GM12872 (cell line): ENCODE data around the gene REV3L.

Source experiments
- TF ChIP-seq, protein P1 (sequence below): IDR thresholded peaks from 3 replicates; pipeline ENCODE4 v1.5.1; 2011; ENCODE audit warnings: low read depth, mild to moderate bottlenecking, low read length, moderate library complexity; ENCODE audit not compliant: insufficient read depth

REV3L gene

DNA sequence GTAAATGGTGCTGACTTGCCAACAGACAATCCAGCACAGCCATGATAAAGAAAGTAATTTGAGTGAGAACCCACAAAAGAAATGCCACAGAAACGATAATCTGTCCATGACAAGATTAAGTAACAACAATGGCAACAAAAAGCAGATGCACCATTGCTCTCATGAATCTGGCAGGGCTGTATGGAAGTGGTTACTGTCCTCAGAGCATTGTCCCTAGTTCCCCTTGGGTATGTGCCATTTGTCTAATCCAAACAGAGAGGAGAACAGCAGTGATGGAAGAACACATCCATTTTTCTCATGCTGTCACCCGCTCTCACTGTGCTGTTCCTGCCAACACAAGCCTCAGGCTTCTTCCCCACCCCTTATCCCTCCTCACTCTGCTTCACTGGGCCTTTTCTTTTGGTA lies 65.8 kb downstream of the REV3L start:
- TF ChIP-seq, protein P1, sequence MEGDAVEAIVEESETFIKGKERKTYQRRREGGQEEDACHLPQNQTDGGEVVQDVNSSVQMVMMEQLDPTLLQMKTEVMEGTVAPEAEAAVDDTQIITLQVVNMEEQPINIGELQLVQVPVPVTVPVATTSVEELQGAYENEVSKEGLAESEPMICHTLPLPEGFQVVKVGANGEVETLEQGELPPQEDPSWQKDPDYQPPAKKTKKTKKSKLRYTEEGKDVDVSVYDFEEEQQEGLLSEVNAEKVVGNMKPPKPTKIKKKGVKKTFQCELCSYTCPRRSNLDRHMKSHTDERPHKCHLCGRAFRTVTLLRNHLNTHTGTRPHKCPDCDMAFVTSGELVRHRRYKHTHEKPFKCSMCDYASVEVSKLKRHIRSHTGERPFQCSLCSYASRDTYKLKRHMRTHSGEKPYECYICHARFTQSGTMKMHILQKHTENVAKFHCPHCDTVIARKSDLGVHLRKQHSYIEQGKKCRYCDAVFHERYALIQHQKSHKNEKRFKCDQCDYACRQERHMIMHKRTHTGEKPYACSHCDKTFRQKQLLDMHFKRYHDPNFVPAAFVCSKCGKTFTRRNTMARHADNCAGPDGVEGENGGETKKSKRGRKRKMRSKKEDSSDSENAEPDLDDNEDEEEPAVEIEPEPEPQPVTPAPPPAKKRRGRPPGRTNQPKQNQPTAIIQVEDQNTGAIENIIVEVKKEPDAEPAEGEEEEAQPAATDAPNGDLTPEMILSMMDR: no peak

DNA sequence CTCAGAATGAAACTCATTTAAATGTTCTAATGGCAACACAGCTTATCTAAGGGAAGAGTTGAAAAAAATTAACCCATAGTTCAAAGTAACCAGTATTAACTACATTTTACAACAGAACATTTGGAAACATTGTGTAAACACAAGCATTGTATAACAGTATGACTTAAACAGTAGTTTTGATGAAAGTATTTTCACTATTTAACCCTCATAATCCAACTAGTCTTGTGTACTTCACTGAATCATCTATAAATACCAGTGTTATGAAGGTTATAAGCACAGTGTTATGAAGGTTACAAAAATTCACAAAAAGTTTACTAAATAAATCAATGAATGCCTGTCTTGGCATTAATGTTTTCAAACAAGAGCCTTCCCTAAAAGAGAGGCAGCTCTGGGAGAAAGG lies 66.5 kb downstream of the REV3L start:
- TF ChIP-seq, protein P1: no peak

DNA sequence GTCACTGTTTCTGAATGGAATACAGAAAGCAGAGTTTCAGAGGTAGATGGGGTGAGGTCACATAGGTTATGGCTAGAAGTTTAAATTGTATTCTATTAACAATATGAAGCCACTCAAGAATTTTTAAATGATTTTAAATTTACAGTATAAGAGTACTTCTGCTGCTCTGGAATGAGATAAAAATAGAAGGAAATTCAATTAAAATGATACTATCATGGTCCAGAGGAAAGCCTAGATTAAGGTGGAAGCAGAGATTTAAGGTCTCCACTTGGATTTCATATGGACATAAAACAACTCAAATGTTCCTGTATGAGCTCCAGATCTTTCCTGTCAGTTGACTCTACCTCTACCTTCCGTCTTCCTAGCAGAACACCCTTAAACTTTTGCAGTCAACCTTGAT lies 68.6 kb downstream of the REV3L start:
- TF ChIP-seq, protein P1: no peak

DNA sequence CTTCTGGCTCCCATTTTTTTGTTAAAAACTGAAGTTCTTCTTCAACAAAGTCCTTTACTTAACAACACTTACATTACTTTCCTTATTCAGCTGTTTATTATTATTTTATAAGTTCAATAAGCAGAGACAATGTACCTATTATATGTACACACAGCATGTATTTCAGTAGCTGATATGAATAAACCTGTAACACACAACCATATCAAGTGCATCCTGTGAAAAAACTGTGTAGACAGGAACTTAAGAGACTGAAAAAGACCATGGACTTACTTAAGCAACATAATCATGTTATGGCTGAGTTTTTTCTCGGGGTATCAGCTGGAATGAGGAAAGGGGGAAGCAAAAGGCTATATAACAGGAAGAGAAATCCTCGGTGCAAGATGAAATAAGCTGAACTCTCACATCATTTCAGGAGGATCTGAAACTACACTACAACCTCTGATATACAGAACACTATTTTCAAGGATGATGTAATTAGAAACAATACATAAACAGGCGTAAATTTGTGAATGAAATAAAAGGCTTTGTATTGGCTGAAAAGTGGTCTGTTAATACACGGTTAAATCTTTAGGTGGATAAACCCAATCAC lies 70.9 kb downstream of the REV3L start:
- TF ChIP-seq, protein P1: no peak

DNA sequence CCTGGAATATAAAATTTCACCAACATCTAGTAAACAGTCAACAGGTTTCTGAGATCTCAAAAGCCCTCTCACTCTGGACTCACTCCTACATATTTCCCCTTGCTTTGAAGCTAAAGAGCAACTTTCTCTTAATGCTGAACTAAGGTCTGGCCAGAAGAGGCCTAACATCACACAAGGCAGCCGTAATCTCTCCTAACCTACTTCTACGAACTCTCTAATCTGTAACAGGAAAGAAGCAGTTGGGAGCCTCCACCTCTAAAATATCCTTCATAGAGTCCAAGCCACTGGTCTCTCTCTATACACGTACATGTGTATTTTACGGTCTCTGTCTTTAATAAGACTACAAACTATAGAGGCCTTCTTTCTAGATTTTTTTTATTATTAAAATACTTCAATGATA lies 72.0 kb downstream of the REV3L start:
- TF ChIP-seq, protein P1: no peak

DNA sequence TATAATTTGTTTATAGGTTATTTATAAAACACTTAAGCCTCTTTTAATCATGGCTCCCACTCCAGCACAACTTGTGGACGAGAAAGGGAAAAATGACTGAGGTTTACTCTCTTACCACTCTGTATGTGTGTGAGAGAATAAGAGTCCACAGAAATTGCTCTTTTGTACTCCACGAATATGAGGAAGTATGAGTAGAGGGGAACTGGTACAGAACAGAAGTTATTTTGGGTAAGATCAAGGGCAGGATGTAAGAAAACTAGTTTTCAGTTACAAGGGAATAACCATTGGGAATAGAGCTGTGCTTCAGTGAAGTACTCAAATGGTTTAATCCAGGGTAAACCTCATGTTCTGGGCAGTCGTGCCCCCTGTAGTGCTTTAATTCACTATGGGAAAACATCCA lies 72.6 kb downstream of the REV3L start:
- TF ChIP-seq, protein P1: no peak

DNA sequence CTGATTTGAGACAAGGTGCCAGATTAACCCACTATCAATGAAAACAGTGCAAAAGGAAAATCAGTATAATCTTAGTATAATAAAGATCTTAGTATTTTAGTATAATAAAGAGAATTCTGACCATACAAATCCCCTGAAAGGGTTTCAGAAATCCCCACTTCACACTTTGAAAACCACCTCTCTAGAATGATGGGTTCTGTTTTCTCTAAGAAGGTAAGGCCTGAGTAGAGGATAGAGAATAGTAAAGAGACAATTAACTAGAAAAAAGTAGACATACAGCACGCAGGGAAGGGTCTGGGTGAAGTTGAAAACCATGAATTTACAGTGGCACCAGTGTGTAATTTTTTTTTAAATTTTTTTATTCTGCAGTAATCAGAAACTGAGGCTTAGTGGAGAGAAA lies 73.6 kb downstream of the REV3L start:
- TF ChIP-seq, protein P1: no peak

DNA sequence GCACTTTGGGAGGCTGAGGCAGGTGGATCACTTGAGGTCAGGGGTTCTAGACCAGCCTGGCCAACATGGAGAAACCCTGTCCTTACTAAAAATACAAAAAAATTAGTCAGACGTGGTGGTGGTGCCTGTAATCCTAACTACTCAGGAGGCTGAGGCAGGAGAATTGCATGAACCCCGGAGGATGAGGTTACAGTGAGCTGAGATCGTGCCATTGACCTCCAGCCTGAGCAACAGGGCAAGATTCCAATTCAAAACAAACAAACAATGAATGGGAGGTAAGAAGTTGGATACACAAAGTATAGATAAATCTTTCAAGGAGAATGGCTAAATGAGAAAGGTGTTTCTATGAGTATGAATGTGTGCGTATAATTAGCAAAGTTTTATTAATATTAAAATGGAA lies 75.3 kb downstream of the REV3L start:
- TF ChIP-seq, protein P1: no peak
